ENCODE results near the gene HAPLN2.
"Not testable (repeated sequence)": the region's sequence is repeated elsewhere in the genome, so short reads cannot be mapped to it uniquely, and the experiment has no call there.

The HAPLN2 gene

DNA sequence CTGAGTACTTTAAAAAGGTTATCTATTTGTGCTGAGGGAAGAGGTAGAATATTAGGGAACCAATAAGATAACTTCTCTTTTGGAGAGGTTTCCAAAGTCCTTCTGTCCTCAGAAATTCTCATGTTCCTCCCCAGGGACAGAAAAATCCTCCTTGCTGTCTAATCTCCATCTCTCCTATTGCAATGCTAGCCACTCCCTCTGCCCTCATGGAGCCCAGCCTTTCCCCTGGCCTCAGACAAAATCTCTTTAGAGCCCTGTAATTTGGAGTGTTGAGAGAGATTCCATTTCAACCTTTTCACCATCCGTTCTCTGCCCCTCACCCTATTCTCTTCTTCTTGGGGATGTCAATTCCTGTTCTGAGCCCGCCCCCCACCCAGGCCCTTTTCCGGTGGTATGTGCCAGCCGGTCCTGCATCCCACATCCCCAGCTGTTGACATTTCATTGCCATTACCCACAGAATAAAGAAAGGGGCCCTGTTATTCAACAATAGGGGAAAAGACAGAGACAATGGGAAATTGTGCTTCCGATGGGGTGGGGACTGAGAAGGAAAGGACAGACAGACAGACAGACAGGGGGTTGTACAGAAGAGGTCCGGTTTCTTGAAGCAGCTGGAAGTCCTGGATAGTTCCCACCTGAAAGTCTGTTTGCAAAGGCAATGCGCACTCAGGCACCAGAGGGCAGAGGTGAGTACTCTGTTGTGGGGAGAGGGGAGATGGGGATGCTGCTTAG, at the start of gene HAPLN2:
TSS of gene HAPLN2 (plus strand) at position 563 of the 729 bp plus-strand sequence. CDS start 4,076 bp downstream, outside the sequence.
- DNase-seq (ENCODE audit: low read depth) = peak; percentile 17

DNA sequence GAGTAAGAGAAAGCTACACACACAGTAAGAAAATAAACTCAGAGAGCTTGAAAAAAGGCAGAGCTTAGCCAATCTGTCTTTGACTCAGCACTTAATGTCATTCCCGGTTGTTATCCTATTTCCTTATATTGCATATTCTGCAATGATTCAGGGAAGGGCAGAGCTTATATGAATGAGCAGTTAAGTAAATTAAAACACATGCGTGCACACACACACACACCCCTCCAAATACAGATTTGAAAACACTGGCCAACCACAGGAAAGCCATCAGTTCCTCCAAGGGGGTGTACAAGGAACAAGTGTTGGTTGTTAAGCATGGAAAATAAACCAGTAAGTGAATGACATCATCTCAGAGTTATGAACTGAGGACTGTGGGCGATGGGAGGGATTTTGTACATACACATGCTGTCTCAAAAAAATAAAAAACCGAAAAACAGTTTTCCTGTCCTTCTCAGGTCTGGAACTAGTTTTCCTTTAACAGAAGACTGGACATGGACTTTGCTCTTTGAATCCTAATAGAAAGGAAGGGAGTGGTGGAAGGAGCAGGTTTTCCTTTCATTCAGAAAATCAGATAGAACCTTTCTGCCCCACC, 47.9 kb upstream of the HAPLN2 start:
- DNase-seq (ENCODE audit: low read depth) = peak; percentile 85

DNA sequence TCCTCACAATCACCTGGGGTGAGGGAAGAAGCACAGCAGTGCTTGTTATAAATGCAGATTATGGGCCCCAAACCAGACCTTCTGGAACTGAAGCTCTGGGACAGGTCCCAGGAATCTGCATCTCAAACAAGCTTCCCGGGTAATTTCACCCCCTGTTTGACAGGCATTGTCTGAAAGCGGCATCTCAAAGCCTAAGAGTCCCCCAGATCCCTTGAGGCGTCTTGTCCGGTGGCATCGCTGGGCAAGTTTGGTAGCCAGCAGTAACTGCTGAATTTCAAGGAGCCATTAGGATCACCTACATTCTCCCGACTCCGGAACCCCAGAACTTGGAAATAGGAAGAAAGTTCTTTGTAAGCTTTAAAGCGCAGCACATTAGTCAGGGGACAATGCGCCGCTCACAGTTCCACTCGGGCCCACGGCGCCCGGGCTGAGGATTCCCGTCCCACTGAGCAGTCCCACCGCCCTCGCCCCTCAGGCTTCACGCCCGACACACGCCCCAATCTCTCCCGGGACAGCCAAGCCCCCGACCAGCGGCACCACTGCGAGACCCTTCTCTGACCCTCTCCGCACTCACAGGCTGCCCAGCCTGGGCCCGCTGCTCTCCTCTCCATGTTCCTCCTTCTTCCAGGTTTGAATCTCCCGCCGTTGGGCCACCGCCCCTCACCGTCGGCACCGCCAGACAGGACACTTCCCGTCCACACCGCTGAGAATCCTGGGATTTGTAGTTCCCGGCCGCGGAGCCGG, 47.1 kb upstream of the HAPLN2 start, which contains the start of gene IQGAP3:
TSS of gene IQGAP3 (minus strand) at position 647 of the 744 bp plus-strand sequence. CDS start at position 611, 36 bp downstream.
- peak; percentile 71 for DNase-seq (ENCODE audit: low read depth)

DNA sequence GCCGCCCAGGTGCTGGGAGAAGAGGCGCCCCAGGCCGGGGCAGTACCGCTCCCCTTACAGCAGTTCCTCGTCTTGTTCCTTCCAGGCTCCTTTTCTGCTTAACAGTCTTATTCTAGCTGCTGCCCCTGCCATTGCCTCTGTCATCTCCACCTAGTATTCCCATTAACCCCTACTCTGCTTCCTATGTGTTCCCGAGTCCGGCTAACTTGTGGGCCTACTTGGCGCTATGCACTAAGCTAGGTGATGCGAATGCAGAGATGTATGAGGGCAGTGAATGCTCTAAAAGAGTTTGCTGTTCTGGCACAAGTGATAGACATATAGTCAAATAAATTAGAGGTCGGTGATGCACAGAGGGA, 46.6 kb upstream of the HAPLN2 start:
- no peak for DNase-seq (ENCODE audit: low read depth)

DNA sequence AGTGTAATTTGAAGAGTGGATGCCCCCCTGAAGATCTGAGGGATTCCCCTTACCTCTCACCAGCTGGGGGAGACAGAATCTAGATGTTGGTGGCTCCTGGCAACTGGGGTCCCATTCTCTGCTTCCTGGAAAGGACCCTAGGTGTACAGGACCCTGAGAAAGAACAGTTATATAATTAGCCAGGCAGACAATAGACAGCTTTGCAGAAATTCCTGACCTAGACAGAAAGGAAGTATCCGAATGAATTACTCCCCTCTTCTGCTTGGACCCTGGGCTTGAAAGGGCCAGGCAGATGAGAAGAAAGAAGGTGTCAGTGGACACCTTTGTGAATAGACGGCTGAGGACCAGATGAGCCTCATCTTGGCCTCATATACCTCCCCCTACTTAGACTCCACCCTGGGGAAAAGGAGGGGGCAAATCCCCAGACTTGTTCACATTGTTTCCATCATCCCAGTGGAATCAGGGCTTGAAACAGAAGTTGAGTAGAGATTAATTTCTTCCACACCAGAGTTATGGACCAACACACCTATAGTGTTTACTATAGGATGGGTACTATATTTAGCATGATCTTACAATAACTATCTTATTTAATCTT, 45.1 kb upstream of the HAPLN2 start:
- DNase-seq (ENCODE audit: low read depth) = no peak

DNA sequence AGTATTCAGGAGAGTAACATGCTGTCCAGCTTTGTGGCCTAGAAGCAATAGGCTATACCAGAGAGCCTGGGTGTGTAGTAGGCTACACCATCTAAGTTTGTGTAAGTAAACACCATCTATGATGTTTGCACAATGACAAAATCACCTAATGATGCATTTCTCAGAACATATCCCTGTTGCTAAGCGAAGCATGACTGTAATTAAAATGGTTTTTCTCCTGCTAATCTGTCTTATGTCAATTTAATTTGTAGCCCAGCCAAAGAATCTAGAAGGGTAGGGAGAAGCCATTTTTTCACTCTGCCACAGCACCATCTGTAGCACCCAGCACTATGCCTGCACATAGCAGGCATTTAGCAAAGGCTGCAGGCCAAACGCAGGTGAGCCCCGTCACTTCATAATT, 41.7 kb upstream of the HAPLN2 start:
- DNase-seq (ENCODE audit: low read depth) = no peak

DNA sequence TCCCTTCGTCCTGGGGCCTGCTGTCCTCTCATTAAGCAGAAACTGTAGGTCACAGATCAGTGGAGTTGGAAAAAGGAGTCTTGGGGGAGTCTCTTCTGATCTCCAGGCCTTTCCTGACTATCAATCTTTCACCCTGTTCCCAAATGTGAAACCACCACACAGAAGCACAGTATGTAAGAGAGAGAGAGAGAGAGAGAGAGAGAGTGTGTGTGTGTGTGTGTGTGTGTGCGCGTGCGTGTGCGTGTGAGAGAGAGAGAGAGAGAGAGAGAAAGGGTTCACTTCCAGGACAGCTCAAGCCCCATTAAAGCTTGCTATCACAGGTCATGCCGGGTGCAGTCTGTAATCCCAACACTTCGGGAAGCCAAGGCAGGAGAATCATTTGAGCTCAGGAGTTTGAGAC, 41.2 kb upstream of the HAPLN2 start:
- DNase-seq (ENCODE audit: low read depth) = no peak

DNA sequence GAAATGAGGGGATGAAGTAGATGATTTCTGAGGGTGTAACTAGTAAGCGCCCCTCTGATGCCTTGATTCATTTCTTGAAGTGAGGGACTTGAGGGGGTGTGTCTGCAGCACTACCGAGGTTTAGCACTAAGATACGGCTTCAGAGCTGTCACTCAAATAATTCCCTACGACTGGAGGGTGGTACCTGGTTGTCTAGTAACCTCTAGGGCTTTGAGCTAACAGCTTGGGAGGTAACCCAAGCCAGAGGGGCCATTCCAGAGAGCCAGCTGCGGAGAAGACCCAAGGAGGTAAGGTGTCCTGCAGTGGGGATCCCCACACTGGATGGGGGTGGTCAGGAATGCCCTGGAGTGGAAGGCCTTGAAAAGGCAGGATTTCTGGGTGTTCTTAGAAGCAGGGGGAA, 39.7 kb upstream of the HAPLN2 start, which contains the start of gene TTC24:
TSS of gene TTC24 (plus strand) at position 252 of the 400 bp plus-strand sequence. CDS start 1,642 bp downstream, outside the sequence.
- DNase-seq (ENCODE audit: low read depth) = no peak

DNA sequence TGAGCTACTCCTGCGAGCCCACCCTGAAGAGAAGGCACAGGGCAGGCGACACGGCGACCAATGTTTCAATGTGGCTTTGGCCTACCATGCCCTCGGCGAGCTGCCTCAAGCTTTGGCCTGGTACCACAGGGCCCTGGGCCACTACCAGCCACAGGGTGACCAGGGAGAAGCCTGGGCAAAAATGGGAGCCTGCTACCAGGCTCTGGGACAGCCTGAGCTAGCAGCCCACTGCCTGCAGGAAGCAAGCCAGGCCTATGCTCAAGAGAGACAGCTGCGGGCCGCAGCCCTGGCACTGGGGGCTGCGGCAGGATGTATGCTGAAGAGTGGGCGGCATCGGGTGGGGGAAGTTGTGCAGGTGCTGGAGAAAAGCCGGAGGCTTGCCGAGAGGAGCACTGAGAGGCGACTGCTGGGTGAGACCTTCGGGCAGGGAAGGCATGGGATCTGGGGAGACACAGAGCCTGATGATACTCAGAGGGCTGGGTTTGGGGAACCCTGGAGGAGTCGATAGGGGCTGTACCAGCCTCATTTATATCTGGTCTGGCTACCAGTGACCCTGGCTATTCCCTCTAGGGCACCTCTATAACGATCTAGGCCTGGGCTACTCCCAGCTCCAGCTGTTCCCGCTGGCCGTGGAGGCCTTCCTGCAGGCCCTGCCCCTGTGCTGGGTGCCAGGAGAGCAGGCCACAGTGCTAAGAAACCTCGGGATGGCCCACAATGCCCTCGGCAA, 37.4 kb upstream of the HAPLN2 start:
- no peak for DNase-seq (ENCODE audit: low read depth)

DNA sequence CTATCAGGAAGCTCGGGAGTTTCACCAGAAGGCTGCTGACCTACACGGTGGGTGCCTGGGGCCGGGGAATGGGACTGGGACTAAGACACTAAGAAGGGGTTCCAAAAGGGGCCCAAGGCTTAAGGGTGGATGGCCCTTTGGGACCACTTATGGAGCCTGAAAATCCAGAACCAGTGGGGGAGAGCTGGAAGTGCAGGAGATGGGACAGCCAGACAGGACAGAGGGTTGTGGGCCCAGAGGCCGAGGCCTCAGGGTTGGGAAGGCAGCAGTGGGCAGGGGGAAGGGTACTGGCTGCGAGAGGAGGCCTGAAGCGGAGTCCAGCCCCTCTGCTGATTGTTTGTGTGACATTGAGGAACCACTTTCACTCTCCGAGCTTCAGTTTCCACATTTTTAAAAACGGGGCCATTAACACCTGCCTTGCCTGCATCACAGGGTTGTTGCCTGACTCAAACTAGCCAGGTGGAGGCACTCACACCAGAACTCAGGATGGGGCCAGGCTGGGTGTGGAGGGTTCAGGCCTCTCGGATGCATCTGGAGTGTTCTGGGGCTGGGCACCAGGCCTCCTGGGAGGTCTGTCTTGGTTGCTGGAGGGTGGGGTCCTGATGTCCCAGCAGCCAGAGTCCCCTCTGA, 36.7 kb upstream of the HAPLN2 start:
- no peak for DNase-seq (ENCODE audit: low read depth)

DNA sequence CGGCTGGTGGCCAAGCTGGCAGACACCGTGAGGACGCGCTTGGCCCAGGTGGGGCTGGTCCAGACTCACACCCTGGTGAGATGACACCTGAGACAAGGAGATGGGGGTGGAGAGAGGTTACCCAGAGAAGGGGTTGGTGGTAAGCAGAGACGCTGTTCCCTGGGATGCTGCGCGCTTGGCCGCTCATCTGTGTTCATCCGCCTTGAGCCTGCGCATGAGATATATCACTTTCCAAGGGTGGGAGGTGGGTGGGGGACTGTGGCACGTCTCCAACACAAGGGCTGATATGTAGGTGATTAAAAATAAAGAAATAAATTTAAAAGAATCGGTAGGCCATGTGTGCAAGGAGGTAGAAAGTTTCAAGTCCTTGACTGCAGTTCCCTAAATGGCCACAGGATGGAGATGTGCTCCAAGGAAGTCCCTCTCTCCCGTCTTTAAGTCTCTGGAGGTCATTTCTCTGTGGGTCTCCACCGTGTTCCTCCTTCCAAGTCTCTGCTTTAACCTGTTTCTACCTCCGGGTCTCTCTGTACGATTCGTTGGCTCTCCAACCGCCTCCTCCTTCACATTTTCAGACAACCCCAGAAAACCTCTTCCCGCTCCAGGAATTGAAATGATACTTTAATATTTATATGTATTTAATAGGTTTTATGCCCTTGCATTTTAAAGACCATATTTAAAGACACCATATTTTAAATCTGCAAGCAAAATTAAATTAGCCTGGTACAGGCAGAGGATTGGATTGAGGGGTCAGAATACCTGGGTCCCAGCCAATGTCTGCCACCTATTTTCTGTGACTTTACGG, 35.2 kb upstream of the HAPLN2 start:
- peak; percentile 79 for DNase-seq (ENCODE audit: low read depth)

DNA sequence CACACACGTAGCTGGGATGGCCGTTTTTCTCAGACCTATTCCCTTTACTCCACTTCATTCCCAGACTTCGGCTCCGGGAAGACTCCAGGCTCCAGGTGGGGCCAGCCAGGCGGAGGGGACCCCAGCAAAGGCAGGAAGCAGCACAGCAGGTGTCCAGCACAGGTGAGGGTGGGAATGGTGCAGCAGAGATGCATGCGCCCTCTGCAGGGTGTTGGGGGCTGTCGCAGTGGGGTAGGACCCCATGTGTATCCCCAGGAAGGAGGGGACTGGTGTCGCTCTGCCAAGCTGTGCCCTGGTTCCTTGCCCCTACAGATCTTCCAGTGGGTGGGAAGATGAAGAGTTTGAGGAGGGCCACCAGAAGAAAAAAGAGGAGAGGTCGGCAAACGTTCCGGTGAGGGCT, 34.4 kb upstream of the HAPLN2 start:
- no peak for DNase-seq (ENCODE audit: low read depth)

DNA sequence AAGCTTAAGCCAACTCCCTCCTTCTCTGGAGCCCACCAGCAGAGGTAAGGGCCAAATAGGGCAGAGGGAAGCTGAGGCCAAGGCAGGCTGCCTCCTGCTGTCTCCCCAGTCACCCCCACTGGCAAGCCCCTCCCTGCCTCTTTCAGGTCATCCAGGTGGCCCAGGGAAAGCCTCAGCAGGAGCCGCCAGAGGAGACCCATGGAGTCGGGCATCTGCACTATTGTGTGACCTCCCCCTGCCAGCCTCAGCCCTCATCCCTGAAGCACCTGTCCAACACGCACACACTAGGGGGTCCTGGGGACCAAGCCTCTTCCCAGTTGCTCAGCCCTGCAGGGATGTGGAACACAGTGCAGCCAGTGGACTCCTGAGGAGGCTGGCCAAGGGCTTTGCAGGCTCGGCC, 32.9 kb upstream of the HAPLN2 start:
- no peak for DNase-seq (ENCODE audit: low read depth)

DNA sequence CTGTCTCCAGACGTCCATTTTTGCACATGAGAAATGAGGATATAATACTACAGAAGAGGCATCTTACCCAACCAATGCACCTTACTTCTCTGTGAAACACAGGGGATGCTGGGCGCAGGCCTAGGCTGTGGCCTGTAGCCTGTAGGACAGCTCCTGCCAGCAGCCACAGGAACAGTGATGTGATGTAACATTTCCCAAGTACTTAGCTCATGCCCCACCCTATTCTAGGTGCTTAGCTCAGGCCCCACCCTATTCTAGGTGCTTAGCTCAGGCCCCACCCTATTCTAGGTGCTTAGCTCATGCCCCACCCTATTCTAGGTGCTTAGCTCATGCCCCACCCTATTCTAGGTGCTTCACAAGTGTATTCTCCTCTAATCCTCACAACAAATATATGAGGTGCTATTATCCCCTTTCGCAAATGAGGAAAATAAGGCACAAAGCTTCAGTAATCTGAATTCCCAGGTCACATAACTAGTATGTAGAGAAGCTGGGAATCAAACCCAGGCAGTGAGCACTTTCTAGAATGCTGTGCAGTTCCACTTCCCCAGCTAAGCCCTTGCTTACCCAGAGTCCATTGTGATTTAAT, 32.2 kb upstream of the HAPLN2 start:
- no peak for DNase-seq (ENCODE audit: low read depth)

DNA sequence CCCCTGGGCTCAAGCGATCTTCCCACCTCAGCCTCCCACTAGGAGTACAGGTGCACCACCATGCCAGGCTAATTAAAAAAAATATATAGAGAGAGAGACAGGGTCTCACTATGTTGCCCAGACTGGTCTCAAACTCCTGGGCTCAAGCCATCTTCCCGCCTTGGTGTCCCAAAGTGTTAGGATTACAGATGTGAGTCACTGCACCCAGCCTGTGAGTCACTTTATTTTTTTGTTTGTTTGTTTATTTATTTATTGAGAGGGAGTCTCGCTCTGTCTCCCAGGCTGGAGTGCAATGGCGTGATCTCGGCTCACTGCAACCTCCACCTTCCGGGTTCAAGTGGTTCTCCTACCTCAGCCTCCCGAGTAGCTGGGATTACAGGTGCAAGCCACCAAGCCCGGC, 31.3 kb upstream of the HAPLN2 start:
- not testable (repeated sequence) for DNase-seq (ENCODE audit: low read depth)

DNA sequence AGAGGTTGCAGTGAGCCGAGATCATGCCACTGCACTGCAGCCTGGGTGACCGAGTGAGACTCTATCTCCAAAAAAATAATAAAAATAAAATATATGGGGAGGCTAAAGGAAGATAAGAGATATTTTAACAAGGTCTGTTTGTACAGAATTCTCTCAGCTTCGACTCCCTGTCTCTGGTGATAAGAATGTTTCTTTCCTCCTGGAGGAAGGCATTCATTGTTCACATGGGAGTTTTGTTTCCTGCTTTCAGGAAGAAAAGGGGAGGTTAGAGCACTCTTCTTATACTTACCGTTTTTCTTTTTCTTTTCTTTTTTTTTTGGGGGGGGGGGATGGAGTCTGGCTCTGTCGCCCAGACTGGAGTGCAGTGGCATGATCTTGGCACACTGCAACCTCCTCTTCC, 29.7 kb upstream of the HAPLN2 start:
- DNase-seq (ENCODE audit: low read depth) = no peak

DNA sequence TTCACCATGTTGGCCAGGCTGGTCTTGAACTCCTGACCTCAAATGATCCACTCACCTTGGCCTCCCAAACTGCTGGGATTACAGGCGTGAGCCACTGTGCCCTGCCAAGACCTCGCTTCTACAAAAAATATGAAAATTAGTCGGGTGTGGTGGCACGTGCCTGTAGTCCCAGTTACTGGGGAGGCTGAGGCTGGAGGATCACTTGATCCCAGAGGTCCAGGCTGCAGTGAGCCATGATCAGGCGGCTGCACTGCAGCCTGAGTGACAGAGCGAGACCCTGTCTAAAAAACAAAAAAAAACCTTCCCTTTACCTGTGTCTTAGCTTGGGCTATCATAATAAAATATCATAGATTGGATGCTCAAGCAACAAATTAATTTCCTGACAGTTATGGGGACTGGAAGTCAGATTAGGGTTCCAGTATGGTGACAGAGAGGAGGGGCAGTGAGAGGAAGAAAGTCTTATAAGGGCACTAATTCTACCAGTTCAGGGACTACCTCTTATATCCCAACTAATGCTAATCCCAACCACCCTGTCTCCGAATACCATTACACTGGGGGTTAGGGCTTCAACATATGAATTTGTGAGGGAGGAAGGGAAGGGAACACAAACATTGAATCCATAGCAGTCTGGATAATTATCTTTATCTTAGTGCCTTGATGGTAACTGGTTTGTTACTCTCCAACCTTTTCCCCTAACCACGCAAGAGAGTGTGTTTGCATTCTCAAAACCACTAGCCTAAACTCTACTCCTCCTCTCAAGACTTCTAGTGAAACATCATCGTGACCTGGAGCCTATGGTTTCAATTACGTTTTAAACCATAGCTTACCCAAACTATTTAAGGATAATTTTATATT, 28.7 kb upstream of the HAPLN2 start:
- no peak for DNase-seq (ENCODE audit: low read depth)

DNA sequence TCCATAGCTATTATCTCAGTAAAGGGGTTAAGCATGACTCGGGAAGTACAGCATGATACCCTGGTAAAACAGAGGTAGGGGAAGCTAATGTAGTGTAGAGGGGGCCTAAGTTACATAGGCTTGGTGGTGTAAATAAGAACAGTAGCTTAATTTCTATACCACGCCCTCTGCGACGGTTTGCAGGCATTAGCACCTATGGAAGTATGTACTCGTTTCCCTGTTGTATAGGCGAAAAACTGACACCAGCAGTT, 28.1 kb upstream of the HAPLN2 start:
- DNase-seq (ENCODE audit: low read depth) = no peak

DNA sequence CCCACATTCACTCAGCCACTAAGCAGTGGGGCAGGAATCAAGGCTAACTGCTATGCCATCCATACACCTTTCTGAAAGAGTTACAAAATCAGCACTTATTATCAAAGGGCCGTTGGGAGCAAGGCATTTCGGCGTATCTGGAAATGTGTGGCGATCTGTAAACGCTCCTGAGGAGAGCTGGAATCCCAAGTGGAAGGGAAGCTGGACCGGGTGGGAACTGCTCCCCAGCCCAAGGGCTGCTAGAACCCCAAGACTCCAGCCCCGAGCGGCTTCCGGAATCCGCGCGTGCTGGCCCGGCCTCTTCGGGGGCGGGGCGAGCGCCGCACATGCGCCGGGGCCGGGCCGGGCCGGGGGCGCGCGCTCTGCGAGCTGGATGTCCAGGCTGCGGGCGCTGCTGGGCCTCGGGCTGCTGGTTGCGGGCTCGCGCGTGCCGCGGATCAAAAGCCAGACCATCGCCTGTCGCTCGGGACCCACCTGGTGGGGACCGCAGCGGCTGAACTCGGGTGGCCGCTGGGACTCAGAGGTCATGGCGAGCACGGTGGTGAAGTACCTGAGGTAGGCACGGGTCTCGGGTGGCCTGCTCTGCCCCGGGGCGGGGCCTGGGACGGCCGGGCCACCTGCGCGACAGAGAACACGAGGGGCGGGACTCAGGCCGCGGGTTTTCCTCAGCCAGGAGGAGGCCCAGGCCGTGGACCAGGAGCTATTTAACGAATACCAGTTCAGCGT, 27.6 kb upstream of the HAPLN2 start, which contains the start of gene NAXE:
TSS of gene NAXE (plus strand) at position 345 of the 726 bp plus-strand sequence. CDS start at position 374, 29 bp downstream.
- DNase-seq (ENCODE audit: low read depth) = peak; percentile 55

All from amniotic epithelial cell (primary cell).